ENCODE measurements around the gene TBC1D1. TPM values are rescaled to one million over a fixed set of nuclear protein-coding genes. Genes with fewer than 3 reads are reported as not detected.

The TBC1D1 gene
- total and polyA plus RNA-seq, 2 donors (not counting 3 experiments of a cell fraction or from before 2014, with no cell fraction given), result 63.5 to 116 TPM

DNA sequence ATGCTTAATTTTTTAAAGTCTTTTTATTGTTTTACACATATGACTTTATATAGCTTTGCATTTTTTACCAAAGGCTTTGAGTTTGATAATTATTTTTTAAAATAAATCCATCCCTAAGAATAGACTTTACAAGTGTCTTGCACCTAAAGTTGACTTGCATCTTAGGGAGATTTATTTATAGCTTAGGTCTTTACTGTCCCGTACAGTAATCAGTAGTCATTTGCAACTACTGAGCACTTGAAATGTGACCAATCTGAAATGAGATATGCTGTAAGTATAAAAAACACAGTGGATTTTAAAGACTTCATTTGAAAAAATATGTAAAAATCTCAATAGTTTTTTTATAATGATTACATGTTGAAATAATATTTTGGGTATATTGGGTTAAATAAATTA, 19.2 kb downstream of the TBC1D1 start:
- H3K9me3 ChIP-seq (replicated peaks; ENCODE audit: control insufficient read depth, insufficient read depth, low read length), result no peaks in the 10 kb centered on the region
- DNase-seq (ENCODE audit: low read depth, low spot score) (no peak), FAIRE-seq (no peak)
- no peak overlapping the region for H3K9ac ChIP-seq (replicated peaks; ENCODE audit: extremely low read depth, insufficient read depth, low read length)
- BruUV-seq (replicated peaks), result no TSS peak
- H3K4me2 ChIP-seq (ENCODE audit: insufficient read depth, low read length), result no peak overlapping the region
- POLR2A ChIA-PET, result no interaction called here
- peaks cover 6 to 11% of the 10 kb centered on the region in 2 experiments for H3K27me3 ChIP-seq (ENCODE audit: control insufficient read depth in 2 of 2, insufficient read depth in 2 of 2, low read length in 2 of 2)
- H2AFZ ChIP-seq (ENCODE audit: low read depth, low read length), result no peak overlapping the region
- CTCF ChIA-PET, result no interaction called here
- intact Hi-C loops (cut with micrococcal nuclease), result no loop called here
- TF ChIP-seq JUN (IDR thresholded peaks at IDR 0.05; ENCODE audit: borderline replicate concordance, insufficient read depth, insufficient read length, low read depth) (no peak), FOS (IDR thresholded peaks at IDR 0.05; ENCODE audit: borderline replicate concordance, insufficient read depth, low read length) (no peak), POLR2A (IDR thresholded peaks at IDR 0.05; ENCODE audit: low read depth, low read length) (no peak), CTCF (IDR thresholded peaks at IDR 0.05; ENCODE audit: extremely low read depth in 1 of 2, insufficient read depth in 1 of 2, low read depth in 1 of 2, low read length in 2 of 2) (no peak), EZH2 (IDR thresholded peaks at IDR 0.05; ENCODE audit: borderline replicate concordance, low read depth, low read length, severe bottlenecking) (no peak), POLR2AphosphoS5 (IDR thresholded peaks at IDR 0.05; ENCODE audit: insufficient read depth, low read depth, low read length) (no peak), MYC (IDR thresholded peaks at IDR 0.05; ENCODE audit: low read depth, low read length) (no peak), GATA2 (IDR thresholded peaks at IDR 0.05; ENCODE audit: insufficient read depth, insufficient read length, low read depth, low read length) (no peak)
- TF ChIP-seq, protein P1, sequence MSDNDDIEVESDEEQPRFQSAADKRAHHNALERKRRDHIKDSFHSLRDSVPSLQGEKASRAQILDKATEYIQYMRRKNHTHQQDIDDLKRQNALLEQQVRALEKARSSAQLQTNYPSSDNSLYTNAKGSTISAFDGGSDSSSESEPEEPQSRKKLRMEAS (IDR thresholded peaks at IDR 0.05; ENCODE audit: insufficient read depth, insufficient read length), result no peak
- no peak overlapping the region for H3K27ac ChIP-seq (ENCODE audit: insufficient read depth, low read depth, low read length)
- no peaks in the 10 kb centered on the region for H3K79me2 ChIP-seq (ENCODE audit: control insufficient read depth, insufficient read depth, low read length)
- no peaks in the 10 kb centered on the region for H3K9me1 ChIP-seq (replicated peaks; ENCODE audit: control insufficient read depth, extremely low read depth, insufficient read depth, low read length)
- no peak overlapping the region for H3K4me3 ChIP-seq (replicated peaks in 1 of 3; ENCODE audit: insufficient read depth in 1 of 3, low read depth in 1 of 3, low read length in 3 of 3)
- H3K36me3 ChIP-seq (ENCODE audit: control insufficient read depth in 2 of 2, extremely low read depth in 1 of 2, insufficient read depth in 2 of 2, low read length in 2 of 2), result no peaks in the 10 kb centered on the region
- no peaks in the 10 kb centered on the region for H4K20me1 ChIP-seq (replicated peaks; ENCODE audit: control insufficient read depth, extremely low read depth, insufficient read depth, low read length)
- peaks cover 4% of the 10 kb centered on the region for H3K4me1 ChIP-seq (ENCODE audit: control insufficient read depth, extremely low read depth, insufficient read depth, low read length)
- dilution Hi-C loops (cut with MboI; ENCODE audit: extremely low pct_ligation_motif_present, low sequenced_read_pairs), result no loop called here

All from endothelial cell of umbilical vein (primary cell).